HUES64 (cell line): ENCODE data around the gene SNAPIN.

ENCODE experiments used
- H3K27ac ChIP-seq: 2 replicates; pipeline ENCODE4 v1.7.0; 2013; ENCODE audit warnings: low read depth, low read length, inconsistent platforms
- H3K27me3 ChIP-seq: 2 replicates; pipeline ENCODE4 v1.6.1; 2013; ENCODE audit warnings: mild to moderate bottlenecking, low read length; ENCODE audit not compliant: insufficient read depth
- H3K36me3 ChIP-seq: 2 replicates; pipeline ENCODE4 v1.6.1; 2013; ENCODE audit warnings: mild to moderate bottlenecking, low read length; ENCODE audit not compliant: insufficient read depth
- H3K4me1 ChIP-seq: 2 replicates; pipeline ENCODE4 v1.6.1; 2013; ENCODE audit warnings: mild to moderate bottlenecking, low read length, moderate library complexity; ENCODE audit not compliant: insufficient read depth
- H3K4me3 ChIP-seq: 2 replicates; pipeline ENCODE4 v1.5.1; 2013; ENCODE audit warnings: mild to moderate bottlenecking, low read length, moderate library complexity
- H3K9ac ChIP-seq: 2 replicates; pipeline ENCODE4 v1.6.1; 2013; ENCODE audit warnings: mild to moderate bottlenecking, low read depth, low read length
- H3K9me3 ChIP-seq: 2 replicates; pipeline ENCODE4 v1.6.1; 2013; ENCODE audit warnings: low read depth, low read length; ENCODE audit not compliant: insufficient read depth
- WGBS: fragments of 150-250, 120-280 bp; methylation state at CpG from one replicate; pipeline ENCODE4 v1.1.7; 2013; ENCODE audit warnings: missing lambda C conversion rate; 5-methylcytosine and 5-hydroxymethylcytosine counted together

The SNAPIN gene

DNA sequence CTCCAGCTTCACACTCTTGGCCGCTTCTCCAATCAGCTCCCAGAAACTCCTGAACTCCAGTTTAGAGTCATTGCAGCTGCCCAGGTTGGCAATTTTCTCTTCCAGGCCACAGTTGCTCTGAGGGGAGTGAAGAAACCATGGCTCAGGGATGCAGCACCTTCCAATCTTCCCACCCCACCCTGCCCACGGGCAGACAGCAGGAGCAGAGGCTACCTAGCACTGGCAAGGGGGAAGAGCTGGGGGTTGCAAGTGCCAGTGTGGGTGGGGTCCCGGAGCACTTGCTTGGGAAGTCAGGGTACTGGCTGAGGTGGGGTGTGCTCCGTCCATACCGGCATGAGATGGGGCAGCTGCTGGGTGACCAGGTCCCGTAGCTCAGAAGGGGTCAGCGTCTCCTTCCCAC is 43.6 kb upstream of the SNAPIN start:
- peaks cover 15% of the 10 kb centered on the region for H3K36me3 ChIP-seq
- no peak overlapping the region for H3K27ac ChIP-seq
- no peak overlapping the region for H3K9ac ChIP-seq
- H3K4me3 ChIP-seq: no peak overlapping the region
- peaks cover 19% of the 10 kb centered on the region for H3K4me1 ChIP-seq
- H3K27me3 ChIP-seq: no peaks in the 10 kb centered on the region
- no peaks in the 10 kb centered on the region for H3K9me3 ChIP-seq
- WGBS: 94% methylated on average over 7 of the region's 7 CpGs

DNA sequence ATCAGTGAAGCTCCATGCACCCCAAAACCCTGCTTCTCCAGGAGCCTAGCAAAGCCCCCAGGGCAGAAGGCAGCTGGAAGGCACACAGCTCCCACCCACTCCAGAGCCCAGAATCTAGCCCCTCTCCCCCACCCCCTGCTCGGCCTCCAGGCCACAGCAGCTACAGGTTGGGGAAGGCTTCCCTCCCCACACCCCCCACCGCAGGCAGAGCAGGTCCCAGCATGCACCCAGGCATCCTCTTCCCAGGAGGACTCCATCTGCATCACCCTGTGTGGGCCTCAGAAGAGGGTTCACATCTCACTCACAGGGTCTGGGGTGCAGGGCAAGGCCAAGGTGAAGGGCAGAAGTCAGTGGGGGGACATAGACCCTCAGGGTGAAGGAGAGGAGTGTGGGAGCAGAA is 43.1 kb upstream of the SNAPIN start:
- no peaks in the 10 kb centered on the region for H3K9me3 ChIP-seq
- 85% methylated on average over 2 of the region's 2 CpGs for WGBS
- H3K9ac ChIP-seq: no peak overlapping the region
- H3K36me3 ChIP-seq: peaks cover 17% of the 10 kb centered on the region
- H3K4me1 ChIP-seq: peaks cover 15% of the 10 kb centered on the region
- H3K27me3 ChIP-seq: no peaks in the 10 kb centered on the region
- no peak overlapping the region for H3K27ac ChIP-seq
- no peak overlapping the region for H3K4me3 ChIP-seq

DNA sequence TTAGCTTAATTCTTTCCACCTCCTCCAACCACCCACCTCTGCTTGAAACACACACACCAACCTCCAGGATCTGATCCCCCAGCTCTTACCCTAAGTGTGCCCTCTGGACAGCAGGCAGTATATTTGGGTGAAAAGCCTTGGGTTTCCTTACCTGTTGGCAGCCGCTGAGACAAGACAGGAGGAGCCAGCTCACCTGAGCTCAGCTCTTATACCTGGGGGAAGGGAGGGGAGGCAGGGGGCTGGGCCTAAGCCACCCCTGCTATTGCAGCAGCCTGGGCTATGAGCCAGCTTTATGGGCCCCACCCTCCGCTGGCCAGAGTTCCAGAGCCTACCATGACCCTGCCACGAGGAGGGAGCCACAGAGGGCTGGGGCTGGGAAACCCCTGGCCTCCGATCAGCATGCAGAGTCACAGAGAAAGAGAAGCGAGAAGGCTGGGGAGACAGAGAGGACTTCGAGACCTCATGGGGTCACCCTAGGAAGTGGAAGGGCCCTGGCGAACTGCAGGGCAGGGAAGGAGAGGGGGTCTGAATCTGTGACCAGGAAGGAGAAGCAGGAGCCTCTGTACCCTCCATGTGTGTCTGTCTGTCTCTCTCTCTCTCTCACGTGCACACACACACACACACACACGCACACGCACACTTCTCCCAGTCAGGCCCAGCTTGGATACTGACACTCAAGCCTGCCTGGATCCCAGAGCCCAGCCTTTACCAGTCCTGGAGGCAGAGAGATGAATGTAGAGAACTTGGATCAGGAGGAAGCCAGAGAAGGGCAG is 42.2 kb upstream of the SNAPIN start, which contains the start of gene S100A14:
Gene S100A14, minus strand, starts transcription at position 182 of the 773 bp plus-strand sequence. CDS start 467 bp downstream, outside the sequence.
- no peak within 1 kb of the TSS for H3K27ac ChIP-seq
- 83% methylated on average over 10 of the region's 10 CpGs for whole genome bisulfite sequencing
- H3K4me3 ChIP-seq: no peak within 1 kb of the TSS
- H3K4me1 ChIP-seq: peaks cover 14% of the 10 kb centered on the region
- H3K9ac ChIP-seq: no peak within 1 kb of the TSS
- peaks cover 21% of the 10 kb centered on the region for H3K36me3 ChIP-seq
- no peaks in the 10 kb centered on the region for H3K9me3 ChIP-seq
- no peaks in the 10 kb centered on the region for H3K27me3 ChIP-seq

DNA sequence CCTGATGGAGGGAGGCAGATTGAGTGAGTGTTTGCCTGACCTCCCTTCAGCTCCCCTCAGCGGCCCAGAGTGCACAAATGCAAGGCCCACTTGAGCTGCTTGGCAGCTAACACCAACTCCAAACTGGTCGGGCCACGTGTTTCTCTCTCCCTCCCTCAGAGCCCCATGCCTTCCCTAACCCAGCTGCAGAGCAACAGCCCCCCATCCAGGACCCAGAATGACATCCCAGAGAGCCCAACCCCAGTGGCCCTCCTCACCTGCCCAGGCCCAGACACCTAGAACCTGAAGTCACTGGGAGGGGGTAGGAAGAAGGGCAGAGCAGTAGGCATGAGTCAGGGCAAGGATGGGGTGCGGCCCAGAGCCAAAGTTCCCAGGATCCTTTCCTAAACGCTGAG is 41.6 kb upstream of the SNAPIN start:
- Histone ChIP-seq H3K36me3 (peaks cover 23% of the 10 kb centered on the region), H3K27ac (no peak overlapping the region), H3K9ac (no peak overlapping the region), H3K4me1 (peaks cover 9% of the 10 kb centered on the region), H3K9me3 (no peaks in the 10 kb centered on the region), H3K27me3 (no peaks in the 10 kb centered on the region), H3K4me3 (no peak overlapping the region)
- 84% methylated on average over 5 of the region's 5 CpGs for WGBS

DNA sequence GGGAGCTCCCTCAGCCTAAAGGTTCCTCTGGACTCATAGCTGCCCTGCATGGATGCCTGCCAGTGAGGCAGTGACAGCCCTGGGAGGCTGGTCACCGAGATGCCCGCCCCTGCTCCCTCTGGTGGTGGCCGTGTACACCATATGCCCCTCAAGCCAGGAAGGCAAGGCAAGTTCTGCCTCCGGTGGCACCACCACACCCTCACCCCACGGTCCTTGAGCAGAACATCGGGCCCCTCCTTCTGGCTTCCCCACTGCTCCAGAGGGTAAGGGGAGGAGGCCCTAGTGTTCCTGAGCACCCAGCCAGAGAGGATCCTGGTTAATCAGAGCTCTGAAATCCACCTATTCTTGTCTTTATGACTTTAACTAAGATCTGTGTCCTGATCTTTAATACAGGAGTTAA is 40.8 kb upstream of the SNAPIN start:
- H3K27me3 ChIP-seq: no peaks in the 10 kb centered on the region
- H3K9ac ChIP-seq: no peak overlapping the region
- H3K9me3 ChIP-seq: no peaks in the 10 kb centered on the region
- H3K4me1 ChIP-seq: peaks cover 2% of the 10 kb centered on the region; the same call in 1 of the 2 replicates
- no peak overlapping the region for H3K27ac ChIP-seq
- H3K4me3 ChIP-seq: no peak overlapping the region
- peaks cover 29% of the 10 kb centered on the region for H3K36me3 ChIP-seq
- WGBS: 94% methylated on average over 5 of the region's 6 CpGs

DNA sequence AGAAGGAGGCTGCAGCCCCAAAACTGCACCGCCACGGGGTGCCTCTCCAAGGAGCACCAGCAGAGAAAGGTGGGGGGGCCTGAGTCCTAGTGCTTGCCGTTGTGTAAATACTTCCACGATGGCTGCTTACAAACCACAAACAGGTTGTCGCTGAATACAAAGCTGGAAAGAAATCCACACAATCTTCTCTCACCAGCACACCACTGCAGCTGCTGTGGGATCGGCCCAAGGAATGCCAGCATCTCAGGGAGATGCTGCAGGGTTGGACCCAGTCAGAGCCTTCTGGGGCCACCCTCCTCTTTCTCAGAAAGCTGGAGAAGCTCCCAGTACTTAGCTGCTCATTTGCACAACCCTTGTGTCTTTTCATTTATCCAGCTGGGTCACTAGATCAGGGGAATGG is 39.3 kb upstream of the SNAPIN start:
- peaks cover 31% of the 10 kb centered on the region for H3K36me3 ChIP-seq
- no peak overlapping the region for H3K4me3 ChIP-seq
- no peak overlapping the region for H3K9ac ChIP-seq
- no peaks in the 10 kb centered on the region for H3K9me3 ChIP-seq
- H3K27me3 ChIP-seq: no peaks in the 10 kb centered on the region
- H3K4me1 ChIP-seq: peaks cover 7% of the 10 kb centered on the region
- WGBS: 97% methylated on average over 6 of the region's 6 CpGs
- H3K27ac ChIP-seq: no peak overlapping the region

DNA sequence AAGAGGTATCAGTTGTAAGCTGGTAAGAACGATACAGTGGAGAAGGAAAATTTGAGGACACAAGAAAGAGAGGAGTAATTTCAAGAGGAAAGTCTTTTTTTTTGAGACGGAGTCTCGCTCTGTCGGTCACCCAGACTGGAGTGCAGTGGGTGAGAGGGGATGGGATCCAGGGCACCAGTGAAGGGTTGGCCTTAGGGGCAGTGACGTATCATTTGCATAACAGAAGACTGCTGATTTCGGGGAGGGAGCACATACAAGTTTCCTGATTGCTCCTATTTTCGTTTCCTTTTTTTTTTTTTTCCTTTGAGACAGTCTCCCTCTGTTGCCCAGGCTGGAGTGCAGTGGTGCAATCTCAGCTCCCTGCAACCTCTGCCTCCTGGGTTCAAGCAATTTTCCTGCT is 35.4 kb upstream of the SNAPIN start:
- no peaks in the 10 kb centered on the region for H3K27me3 ChIP-seq
- no peak overlapping the region for H3K4me3 ChIP-seq
- H3K27ac ChIP-seq: no peak overlapping the region
- no peak overlapping the region for H3K9ac ChIP-seq
- peaks cover 15% of the 10 kb centered on the region for H3K4me1 ChIP-seq
- no peaks in the 10 kb centered on the region for H3K9me3 ChIP-seq
- H3K36me3 ChIP-seq: peaks cover 39% of the 10 kb centered on the region
- WGBS: 40% methylated on average over 7 of the region's 7 CpGs

DNA sequence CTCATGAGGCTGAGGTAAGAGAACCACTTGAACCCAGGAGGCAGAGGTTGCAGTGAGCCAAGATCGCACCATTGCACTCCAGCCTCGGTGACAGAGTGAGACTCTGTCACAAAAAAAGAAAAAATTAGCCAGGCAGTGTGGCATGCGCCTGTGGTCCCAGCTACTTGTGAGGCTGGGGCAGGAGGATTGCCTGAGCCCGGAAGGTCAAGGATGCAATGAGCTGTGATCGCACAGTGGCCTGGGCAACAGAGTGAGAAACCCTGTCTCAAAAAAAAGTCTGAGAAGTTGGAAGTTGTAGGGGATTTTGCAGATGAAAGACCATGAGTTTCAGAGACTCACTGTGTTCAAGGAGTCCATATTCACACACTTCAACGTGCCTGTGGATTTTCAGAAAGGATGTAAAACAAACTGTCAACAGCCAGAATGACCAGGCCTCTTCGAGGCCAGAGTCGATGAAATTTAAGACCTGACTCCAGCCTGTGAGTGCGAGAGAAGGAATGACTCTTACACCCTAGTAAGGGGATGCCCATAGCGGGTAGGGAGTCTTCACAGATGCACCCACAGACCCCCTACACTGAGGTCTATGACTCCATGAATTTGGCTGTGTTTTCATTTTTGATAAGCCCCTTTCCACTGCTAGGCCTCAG is 33.4 kb upstream of the SNAPIN start:
- H3K9me3 ChIP-seq: no peaks in the 10 kb centered on the region
- 96% methylated on average over 10 of the region's 10 CpGs for WGBS
- no peak overlapping the region for H3K27ac ChIP-seq
- peaks cover 23% of the 10 kb centered on the region for H3K36me3 ChIP-seq
- no peak overlapping the region for H3K4me3 ChIP-seq
- no peaks in the 10 kb centered on the region for H3K27me3 ChIP-seq
- H3K4me1 ChIP-seq: peaks cover 15% of the 10 kb centered on the region
- no peak overlapping the region for H3K9ac ChIP-seq

DNA sequence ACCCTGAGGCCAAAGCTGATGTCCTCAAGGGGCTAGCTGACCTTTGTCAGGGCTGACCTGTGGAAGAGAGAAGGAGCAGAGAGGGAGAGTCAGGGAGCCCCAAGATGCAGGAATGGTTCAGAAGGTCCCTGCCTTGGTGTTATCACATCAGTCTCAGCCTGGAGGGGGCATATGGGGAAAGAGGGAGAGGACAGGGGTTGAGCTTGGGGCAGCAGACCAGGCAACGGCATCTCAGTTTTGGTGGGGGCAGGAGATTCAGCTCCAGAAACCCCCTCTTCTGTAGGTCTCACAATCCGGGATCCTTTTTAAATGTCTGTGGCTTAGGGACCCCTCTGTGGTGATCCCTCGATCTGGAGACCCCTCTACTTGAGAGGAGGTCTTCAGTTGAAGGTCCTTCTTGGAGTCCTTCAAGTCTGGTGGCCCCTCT is 32.0 kb upstream of the SNAPIN start:
- 76% methylated on average over 3 of the region's 3 CpGs for WGBS
- Histone ChIP-seq H3K4me3 (peak overlapping the region; percentile 75), H3K4me1 (peaks cover 15% of the 10 kb centered on the region), H3K27ac (peak overlapping the region; percentile 76), H3K9me3 (no peaks in the 10 kb centered on the region), H3K36me3 (peaks cover 18% of the 10 kb centered on the region), H3K9ac (peak overlapping the region; percentile 77), H3K27me3 (no peaks in the 10 kb centered on the region)

DNA sequence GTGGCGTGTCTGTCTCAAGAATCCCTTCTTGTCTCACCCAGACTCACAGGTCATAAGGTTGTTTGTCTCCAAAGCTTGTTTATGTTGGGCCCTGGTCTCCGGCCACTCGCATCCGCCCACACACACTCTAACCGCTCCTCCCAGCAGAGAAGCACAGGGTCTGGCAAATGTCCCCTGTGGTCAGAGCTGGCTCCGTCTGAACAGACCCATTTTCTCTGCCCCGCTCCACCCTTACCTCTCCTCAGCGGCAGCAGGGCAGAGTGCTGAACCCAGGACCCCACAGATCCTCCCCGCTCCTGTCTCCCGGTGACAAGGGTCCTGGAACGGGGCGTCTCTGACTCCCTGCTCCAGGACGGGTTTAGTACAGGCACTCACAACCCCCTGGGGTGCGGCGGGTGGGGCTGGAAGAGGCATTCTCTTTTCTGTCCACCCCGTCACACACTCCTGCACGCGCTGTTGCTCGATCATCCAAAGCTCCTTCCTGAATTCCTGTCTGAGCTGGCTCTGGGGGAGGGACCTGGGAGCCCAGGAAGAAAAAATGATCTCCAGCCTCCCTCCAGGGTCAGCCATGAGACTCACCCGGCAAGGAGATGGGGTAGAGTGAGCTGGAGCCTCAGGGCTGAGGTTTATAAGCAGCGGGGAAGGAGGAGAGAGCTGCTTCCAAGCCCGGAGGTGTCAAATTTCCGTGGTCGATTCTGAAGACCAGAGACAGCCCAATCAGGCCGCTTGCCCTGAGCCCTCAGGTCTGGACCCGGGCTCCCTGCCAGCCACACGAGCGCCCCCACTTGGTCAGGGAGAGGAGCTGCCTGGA is 31.4 kb upstream of the SNAPIN start, which contains the start of gene S100A13:
Gene S100A13, minus strand, starts transcription at position 602 of the 811 bp plus-strand sequence. CDS start 1,033 bp downstream, outside the sequence.
- H3K9me3 ChIP-seq: no peaks in the 10 kb centered on the region
- H3K9ac ChIP-seq: peak within 1 kb of the TSS; percentile 77
- H3K36me3 ChIP-seq: peaks cover 15% of the 10 kb centered on the region
- H3K27ac ChIP-seq: peak within 1 kb of the TSS; percentile 76
- H3K4me3 ChIP-seq: peak within 1 kb of the TSS; percentile 75
- no peaks in the 10 kb centered on the region for H3K27me3 ChIP-seq
- WGBS: 6% methylated on average over 28 of the region's 28 CpGs
- peaks cover 15% of the 10 kb centered on the region for H3K4me1 ChIP-seq
